Spinal cord (tissue), 10 donors: ENCODE data around the gene SUSD2. TPM values are rescaled to one million over a fixed set of nuclear protein-coding genes. Genes with fewer than 3 reads are reported as not detected.

ENCODE experiments used
- DNase-seq, 6 donors: peaks; one replicate each; pipeline versions ENCODE4 v3.0.0 to v3.0.0-alpha.2; 2013 to 2015; ENCODE audit warnings: low spot score in 6 of 6, low read depth in 4 of 6
- H3K27ac ChIP-seq: one replicate; pipeline ENCODE4 v1.5.1; 2013; ENCODE audit warnings: low read depth, low read length, control low read depth
- H3K27me3 ChIP-seq: one replicate; pipeline ENCODE4 v1.6.1; 2013; ENCODE audit warnings: low read length; ENCODE audit not compliant: control insufficient read depth, insufficient read depth
- H3K36me3 ChIP-seq: one replicate; pipeline ENCODE4 v1.6.1; 2013; ENCODE audit warnings: low read length; ENCODE audit not compliant: control insufficient read depth, insufficient read depth
- H3K4me1 ChIP-seq: one replicate; pipeline ENCODE4 v1.6.1; 2013; ENCODE audit warnings: low read length; ENCODE audit not compliant: control insufficient read depth, insufficient read depth
- H3K4me3 ChIP-seq: one replicate; pipeline ENCODE4 v1.5.1; 2013; ENCODE audit warnings: low read depth, low read length, control low read depth
- H3K9me3 ChIP-seq: one replicate; pipeline ENCODE4 v1.6.1; 2013; ENCODE audit warnings: low read length; ENCODE audit not compliant: control insufficient read depth, insufficient read depth
- WGBS: methylation state at CpG from one replicate; pipeline ENCODE4 v1.1.5; 2013; ENCODE audit warnings: missing lambda C conversion rate; ENCODE audit not compliant: insufficient coverage; 5-methylcytosine and 5-hydroxymethylcytosine counted together
- polyA plus RNA-seq, 2 donors: library from polyadenylated mRNA; unstranded; fragments of 120-200 nt; gene quantifications; one replicate each; pipeline ENCODE4 v1.2.1, GENCODE V29; 2013; ENCODE audit not compliant: insufficient read length in 2 of 2
- total RNA-seq, 2 donors: library from RNA; depleted of rRNA in 1 of 2; stranded (reverse); fragments of 120-200 nt in 1 of 2; fragments of >200 nt in 1 of 2; gene quantifications; one replicate each; pipeline versions ENCODE4 v1.2.3 to v1.2.4, GENCODE V29; 2013 to 2014
- donor health status: healthy.

Gene SUSD2
- total and polyA plus RNA-seq, 4 donors: 4.9 to 21.4 (median 16.0) TPM

DNA sequence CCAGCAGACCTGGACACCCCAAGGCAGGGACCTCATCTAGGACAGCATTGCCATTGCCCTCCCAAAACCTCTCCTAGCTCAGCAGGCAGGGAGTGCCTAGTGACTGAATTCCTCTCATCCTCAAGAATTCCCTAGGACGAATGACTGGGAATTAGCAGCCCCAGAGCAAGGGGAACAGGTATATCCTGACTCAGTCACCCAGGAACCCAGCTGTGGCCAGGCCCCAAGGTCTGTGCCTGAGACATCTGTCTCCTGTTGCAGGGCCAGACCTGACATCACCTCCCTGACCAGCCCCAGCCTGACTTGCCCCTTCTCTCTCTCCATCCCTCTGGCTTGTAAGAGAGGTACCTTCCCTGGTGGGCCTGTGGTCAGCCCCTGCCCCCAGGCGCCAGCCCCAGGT lies 39.0 kb upstream of the SUSD2 start:
- 80% methylated on average over 2 of the region's 2 CpGs for WGBS
- Histone ChIP-seq H3K4me3 (no peak overlapping the region), H3K27ac (no peak overlapping the region), H3K4me1 (peaks cover 49% of the 10 kb centered on the region), H3K9me3 (no peaks in the 10 kb centered on the region), H3K27me3 (no peaks in the 10 kb centered on the region), H3K36me3 (peaks cover 52% of the 10 kb centered on the region)
- DNase-seq: no peak

DNA sequence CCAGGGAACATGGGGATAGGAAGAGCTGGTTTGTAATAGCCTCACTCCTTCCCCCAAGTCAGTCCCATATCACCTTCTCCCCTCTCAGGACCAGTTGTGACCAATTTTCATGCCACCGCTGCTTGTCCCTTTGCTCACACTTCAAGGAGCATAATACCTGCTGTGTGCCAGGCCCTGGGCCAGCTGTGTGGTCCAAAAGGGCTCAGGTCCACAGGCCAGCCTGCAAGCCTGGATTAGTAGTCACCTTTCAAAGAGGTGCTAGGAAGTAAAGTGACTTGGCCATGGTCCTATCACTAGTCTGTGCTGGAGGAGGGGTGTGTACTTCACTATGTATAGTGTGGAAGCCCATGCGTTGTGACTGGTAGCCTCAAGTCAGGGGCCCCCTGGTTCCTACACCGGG lies 38.5 kb upstream of the SUSD2 start:
- Histone ChIP-seq H3K4me1 (peaks cover 53% of the 10 kb centered on the region), H3K4me3 (no peak overlapping the region), H3K27me3 (no peaks in the 10 kb centered on the region), H3K27ac (no peak overlapping the region), H3K36me3 (peaks cover 52% of the 10 kb centered on the region), H3K9me3 (no peaks in the 10 kb centered on the region)
- no peak for DNase-seq
- 93% methylated on average over 3 of the region's 3 CpGs for WGBS

- Histone ChIP-seq H3K36me3 (peaks cover 62% of the 10 kb centered on the region), H3K27me3 (no peaks in the 10 kb centered on the region), H3K27ac (no peak overlapping the region), H3K9me3 (no peaks in the 10 kb centered on the region), H3K4me1 (peaks cover 61% of the 10 kb centered on the region), H3K4me3 (no peak overlapping the region)
- no peak for DNase-seq
- WGBS: 57% methylated on average over 1 of the region's 1 CpG
These were observed 37.1 kb upstream of the SUSD2 start for GRCh38 chr22:24144056-24144777.

DNA sequence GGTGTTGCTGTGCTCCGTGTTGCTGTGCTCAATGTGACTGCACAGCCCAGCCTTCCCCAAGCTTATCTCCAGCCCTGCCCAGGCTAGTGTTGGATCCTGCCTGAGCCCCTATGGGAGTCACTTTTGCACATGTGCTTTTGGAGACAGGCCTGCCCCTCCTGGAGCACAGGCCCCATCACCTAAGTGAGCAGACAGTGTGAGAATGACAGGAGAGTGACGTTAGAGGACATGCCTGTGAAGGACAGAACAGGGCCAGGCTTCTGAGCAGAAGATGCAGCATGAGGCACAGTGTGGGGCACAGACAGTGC lies 36.6 kb upstream of the SUSD2 start:
- H3K27me3 ChIP-seq: no peaks in the 10 kb centered on the region
- WGBS: 80% methylated on average over 2 of the region's 2 CpGs
- no peak overlapping the region for H3K27ac ChIP-seq
- no peaks in the 10 kb centered on the region for H3K9me3 ChIP-seq
- H3K4me1 ChIP-seq: peaks cover 60% of the 10 kb centered on the region
- peaks cover 66% of the 10 kb centered on the region for H3K36me3 ChIP-seq
- H3K4me3 ChIP-seq: no peak overlapping the region
- DNase-seq: no peak

GRCh38 chr22:24145446-24146193 lies 35.7 kb upstream of the SUSD2 start:
- 92% methylated on average over 6 of the region's 9 CpGs for WGBS
- H3K4me1 ChIP-seq: peaks cover 51% of the 10 kb centered on the region
- H3K9me3 ChIP-seq: no peaks in the 10 kb centered on the region
- H3K27me3 ChIP-seq: no peaks in the 10 kb centered on the region
- peak overlapping the region; percentile 75 for H3K27ac ChIP-seq
- peaks cover 65% of the 10 kb centered on the region for H3K36me3 ChIP-seq
- no peak for DNase-seq
- no peak overlapping the region for H3K4me3 ChIP-seq

DNA sequence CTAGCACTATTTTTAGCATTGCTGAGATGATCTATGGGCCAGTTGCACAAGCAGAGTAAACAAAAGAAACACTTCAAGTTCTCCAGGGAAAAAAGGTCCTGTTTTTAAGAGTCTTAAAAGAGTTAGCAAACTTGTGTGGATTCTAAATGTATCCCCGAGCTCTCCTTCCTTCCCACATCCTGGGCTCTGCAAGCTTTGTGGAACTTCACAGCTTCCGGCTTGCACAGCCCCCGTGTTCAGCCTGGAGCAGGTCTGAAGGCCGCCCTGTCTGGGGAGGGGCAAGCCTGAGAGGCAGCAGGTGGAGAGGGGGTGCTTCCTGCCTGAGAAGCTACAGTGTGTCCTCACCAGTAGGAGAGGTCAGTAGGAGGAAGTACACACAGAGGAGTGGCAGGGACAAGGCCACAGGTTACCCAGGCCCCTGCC lies 35.1 kb upstream of the SUSD2 start:
- peaks cover 45% of the 10 kb centered on the region for H3K4me1 ChIP-seq
- no peaks in the 10 kb centered on the region for H3K9me3 ChIP-seq
- no CpG with 5 or more reads among the region's 4 CpGs for WGBS
- H3K4me3 ChIP-seq: no peak overlapping the region
- peak in 2 of 6 donors; percentile 15 to 40 for DNase-seq
- H3K36me3 ChIP-seq: peaks cover 65% of the 10 kb centered on the region
- peak overlapping the region; percentile 75 for H3K27ac ChIP-seq
- H3K27me3 ChIP-seq: no peaks in the 10 kb centered on the region

DNA sequence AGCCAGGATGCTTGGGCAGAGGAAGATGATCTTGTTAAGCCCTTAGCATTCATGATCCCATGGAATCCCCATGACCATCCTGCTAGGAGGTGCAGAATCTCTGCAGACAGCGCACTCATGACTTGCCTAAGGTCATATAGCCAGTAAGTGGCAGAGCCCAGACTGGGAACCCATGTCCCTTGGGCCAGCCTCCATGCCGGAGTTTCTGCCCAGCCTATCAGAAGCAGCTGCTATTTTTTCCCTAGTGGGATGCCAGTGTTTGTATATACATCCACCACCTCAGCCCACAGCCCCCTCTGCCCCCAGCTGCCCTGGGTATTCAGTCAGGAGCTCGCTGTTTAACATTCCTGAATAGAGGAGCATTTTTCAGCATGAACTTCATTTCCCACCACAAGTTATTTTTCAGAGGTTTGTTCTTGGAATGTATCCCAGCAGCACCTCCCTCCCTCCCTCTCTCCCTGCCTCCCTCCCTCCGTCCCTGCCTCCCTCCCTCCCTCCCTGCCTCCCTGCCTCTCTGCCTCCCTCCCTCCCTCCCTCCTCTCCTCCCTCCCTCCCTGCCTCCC lies 34.4 kb upstream of the SUSD2 start:
- H3K4me1 ChIP-seq: peaks cover 41% of the 10 kb centered on the region
- H3K27ac ChIP-seq: peak overlapping the region; percentile 75
- WGBS: 57% methylated on average over 2 of the region's 4 CpGs
- no peaks in the 10 kb centered on the region for H3K9me3 ChIP-seq
- peaks cover 67% of the 10 kb centered on the region for H3K36me3 ChIP-seq
- no peak overlapping the region for H3K4me3 ChIP-seq
- no peaks in the 10 kb centered on the region for H3K27me3 ChIP-seq
- DNase-seq: peak in 2 of 6 donors; percentile 30 to 67

DNA sequence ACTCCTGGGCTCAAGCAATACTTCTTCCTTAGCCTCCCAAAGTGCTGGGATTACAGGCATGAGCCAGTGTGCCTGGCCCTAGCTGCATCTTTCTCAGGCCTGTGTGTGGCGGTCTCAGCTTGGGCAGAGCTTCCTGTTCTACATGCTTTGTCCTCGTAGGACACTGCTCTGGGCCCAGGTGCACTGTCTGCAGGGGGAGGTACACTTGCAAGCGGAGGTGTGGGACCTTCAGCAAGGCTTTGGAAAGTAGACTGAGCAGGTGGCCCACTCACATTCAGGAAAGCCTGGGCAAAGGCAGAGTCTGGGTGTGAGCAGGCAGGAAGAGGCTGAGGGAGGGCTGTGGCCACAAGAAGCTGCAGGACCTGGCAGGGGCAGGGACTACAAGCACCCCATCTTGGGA lies 33.6 kb upstream of the SUSD2 start:
- WGBS: 85% methylated on average over 3 of the region's 3 CpGs
- Histone ChIP-seq H3K4me3 (no peak overlapping the region), H3K27me3 (no peaks in the 10 kb centered on the region), H3K27ac (peak overlapping the region; percentile 45), H3K9me3 (no peaks in the 10 kb centered on the region), H3K4me1 (peaks cover 41% of the 10 kb centered on the region), H3K36me3 (peaks cover 65% of the 10 kb centered on the region)
- no peak for DNase-seq

DNA sequence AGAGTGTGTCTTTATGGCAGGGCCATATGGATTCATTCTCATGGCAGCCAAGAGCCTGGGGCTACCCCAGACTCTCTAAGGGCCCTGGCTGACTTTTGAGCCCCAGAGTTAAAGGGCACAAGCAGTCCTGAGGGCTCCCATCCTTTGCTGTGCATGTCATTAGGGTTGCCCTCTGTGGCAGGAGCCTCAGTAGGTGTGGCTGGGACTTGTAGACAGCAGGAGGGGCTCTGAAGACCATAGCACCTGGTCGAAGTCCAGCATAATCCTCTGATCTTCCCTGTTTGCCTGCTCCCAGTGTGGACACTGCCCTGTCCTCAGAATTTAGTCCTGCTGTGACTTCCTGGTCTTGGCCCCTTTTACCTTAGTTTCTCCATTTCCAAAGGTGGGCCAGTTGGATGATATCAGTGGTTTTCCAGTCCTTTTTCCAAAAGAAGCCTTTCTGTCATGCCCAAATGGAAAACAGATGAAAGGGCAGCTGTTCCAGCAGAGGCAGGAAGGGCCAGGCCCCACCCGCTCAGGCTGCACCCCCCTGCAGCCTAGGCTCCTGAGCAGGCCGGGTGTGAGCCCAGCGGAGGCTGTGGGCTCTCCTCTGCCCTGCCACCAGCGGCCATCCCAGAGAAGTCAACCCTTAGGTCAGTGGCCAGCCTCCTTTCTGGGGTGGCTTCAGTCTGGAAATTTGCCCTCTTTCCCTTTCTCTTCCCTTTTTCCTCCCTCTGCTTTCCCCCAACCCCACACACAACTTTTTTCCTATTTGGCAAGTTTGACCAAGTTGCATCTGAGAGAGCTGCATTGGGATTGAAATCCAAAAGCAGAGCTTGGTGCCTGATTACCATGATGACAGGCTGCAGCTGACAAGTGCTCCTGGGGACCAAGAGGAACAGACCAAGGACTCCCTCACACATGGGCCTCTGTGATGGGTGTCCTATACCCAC lies 32.8 kb upstream of the SUSD2 start:
- Histone ChIP-seq H3K9me3 (no peaks in the 10 kb centered on the region), H3K4me1 (peaks cover 48% of the 10 kb centered on the region), H3K36me3 (peaks cover 65% of the 10 kb centered on the region), H3K27me3 (no peaks in the 10 kb centered on the region), H3K27ac (peak overlapping the region; percentile 13), H3K4me3 (no peak overlapping the region)
- DNase-seq: no peak
- 89% methylated on average over 5 of the region's 5 CpGs for WGBS
